Hepatocyte (in vitro differentiated cells): ENCODE data around the gene TCOF1. TPM values are rescaled to one million over a fixed set of nuclear protein-coding genes. Genes with fewer than 3 reads are reported as not detected.

Experiments
- DNase-seq: peaks from one replicate; pipeline ENCODE4 v3.0.0-alpha.2; 2016; ENCODE audit warnings: low spot score
- H2AFZ ChIP-seq: fragments of 200-600 bp; sonication (generic); 2 replicates; pipeline ENCODE4 v1.6.0; 2016; ENCODE audit warnings: antibody characterized with exemption, mild to moderate bottlenecking
- H3K27ac ChIP-seq: fragments of 200-600 bp; sonication (generic); 2 replicates; pipeline ENCODE4 v1.5.1; 2016; ENCODE audit warnings: mild to moderate bottlenecking
- H3K27me3 ChIP-seq: fragments of 200-600 bp; sonication (generic); 2 replicates; pipeline ENCODE4 v1.6.1; 2016
- H3K36me3 ChIP-seq: fragments of 200-600 bp; sonication (generic); replicated peaks from 2 replicates; pipeline ENCODE4 v1.5.1; 2016; ENCODE audit warnings: low read depth; ENCODE audit not compliant: insufficient read depth
- H3K4me1 ChIP-seq: fragments of 200-600 bp; sonication (generic); 2 replicates; pipeline ENCODE4 v1.5.1; 2016; ENCODE audit warnings: mild to moderate bottlenecking, moderate library complexity; ENCODE audit not compliant: insufficient read depth
- H3K4me2 ChIP-seq: fragments of 200-600 bp; sonication (generic); 2 replicates; pipeline ENCODE4 v1.6.0; 2016
- H3K4me3 ChIP-seq: fragments of 200-600 bp; sonication (generic); 2 replicates; pipeline ENCODE4 v1.5.1; 2016; ENCODE audit warnings: mild to moderate bottlenecking
- H3K79me2 ChIP-seq: fragments of 200-600 bp; sonication (generic); 2 replicates; pipeline ENCODE4 v1.6.0; 2017; ENCODE audit warnings: mild to moderate bottlenecking
- H3K9me2 ChIP-seq: fragments of 200-600 bp; sonication (generic); replicated peaks from 2 replicates; pipeline ENCODE4 v1.6.0; 2017; ENCODE audit warnings: mild to moderate bottlenecking; ENCODE audit not compliant: insufficient read depth
- H3K9me3 ChIP-seq: fragments of 200-600 bp; sonication (generic); 2 replicates; pipeline ENCODE4 v1.5.1; 2016; ENCODE audit warnings: low read depth, mild to moderate bottlenecking
- H4K20me1 ChIP-seq: fragments of 200-600 bp; sonication (generic); 2 replicates; pipeline ENCODE4 v1.6.0; 2016; ENCODE audit warnings: mild to moderate bottlenecking; ENCODE audit not compliant: insufficient read depth, poor library complexity, severe bottlenecking
- CTCF ChIP-seq: fragments of 200-600 bp; sonication (generic); IDR thresholded peaks from 2 replicates; pipeline ENCODE4 v1.5.1; 2016; ENCODE audit warnings: antibody characterized with exemption, mild to moderate bottlenecking; ENCODE audit not compliant: poor library complexity
- EZH2 ChIP-seq: fragments of 200-600 bp; sonication (generic); IDR thresholded peaks from 2 replicates; pipeline ENCODE4 v1.6.1; 2016; ENCODE audit warnings: antibody characterized with exemption, mild to moderate bottlenecking, borderline replicate concordance
- EZH2phosphoT487 ChIP-seq: fragments of 200-600 bp; sonication (generic); IDR thresholded peaks from one replicate; pipeline ENCODE4 v1.6.1; 2018; ENCODE audit warnings: antibody characterized with exemption, mild to moderate bottlenecking, low read depth, moderate library complexity; ENCODE audit not compliant: unreplicated experiment, severe bottlenecking
- WGBS: methylation state at CpG from one replicate; pipeline ENCODE4 v1.1.6; 2016; ENCODE audit warnings: low lambda C conversion rate; ENCODE audit errors: missing lambda C conversion rate; 5-methylcytosine and 5-hydroxymethylcytosine counted together
- polyA plus RNA-seq: library from polyadenylated mRNA; unstranded; fragments of >200 nt; fragmentation: Nextera tagmentation; extraction: Ambion mirVana; gene quantifications from 2 replicates; pipeline ENCODE4 v1.2.1, GENCODE V29; 2016
- total RNA-seq: library from RNA; depleted of rRNA; stranded (reverse); fragments of >200 nt; gene quantifications from 2 replicates; pipeline ENCODE4 v1.2.3, GENCODE V29; 2014

The TCOF1 gene
- total and polyA plus RNA-seq, 2 experiments from 2014 or later, result 19.9 to 24.0 TPM

- no peaks in the 10 kb centered on the region for H4K20me1 ChIP-seq
- no peak overlapping the region for H3K4me2 ChIP-seq
- TF ChIP-seq EZH2phosphoT487 (no peak), EZH2 (no peak), CTCF (no peak)
- H2AFZ ChIP-seq, result no peak overlapping the region
- H3K36me3 ChIP-seq, result no peaks in the 10 kb centered on the region
- H3K9me2 ChIP-seq, result no peaks in the 10 kb centered on the region
- WGBS, result 98% methylated on average over 12 of the region's 12 CpGs
- no peaks in the 10 kb centered on the region for H3K4me1 ChIP-seq
- no peaks in the 10 kb centered on the region for H3K27me3 ChIP-seq
- no peaks in the 10 kb centered on the region for H3K9me3 ChIP-seq
- H3K27ac ChIP-seq, result no peak overlapping the region
- no peak overlapping the region for H3K4me3 ChIP-seq
- DNase-seq, result no peak
- H3K79me2 ChIP-seq, result no peaks in the 10 kb centered on the region
These were observed 45.4 kb downstream of the TCOF1 start for GRCh38 chr5:150402901-150403342.

DNA sequence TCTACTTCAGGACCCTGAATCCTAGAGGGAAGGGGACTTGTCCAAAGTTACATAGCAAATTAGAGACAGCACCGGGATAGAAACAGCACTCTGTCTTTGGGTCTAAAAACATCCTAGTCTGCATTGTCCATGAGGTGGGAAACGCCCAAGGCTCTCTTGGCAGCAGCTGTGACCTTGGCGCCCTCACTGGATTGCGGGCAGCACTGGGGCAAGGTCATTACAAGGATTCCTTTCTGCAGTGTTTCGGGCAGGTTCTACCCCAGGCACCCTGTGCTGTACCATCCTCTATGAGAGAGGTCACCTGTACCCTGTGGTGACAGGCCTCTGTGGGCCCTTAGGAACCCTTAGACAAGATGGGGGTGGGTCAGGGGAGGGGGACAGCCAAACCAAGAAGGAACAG lies 46.6 kb downstream of the TCOF1 start:
- H3K27ac ChIP-seq, result no peak overlapping the region
- no peaks in the 10 kb centered on the region for H3K79me2 ChIP-seq
- no peak overlapping the region for H3K4me2 ChIP-seq
- no peaks in the 10 kb centered on the region for H3K27me3 ChIP-seq
- 87% methylated on average over 5 of the region's 5 CpGs for WGBS
- no peaks in the 10 kb centered on the region for H3K9me2 ChIP-seq
- H3K9me3 ChIP-seq, result no peaks in the 10 kb centered on the region
- H3K36me3 ChIP-seq, result no peaks in the 10 kb centered on the region
- no peak for DNase-seq
- TF ChIP-seq CTCF (no peak), EZH2phosphoT487 (no peak), EZH2 (no peak)
- no peaks in the 10 kb centered on the region for H4K20me1 ChIP-seq
- H2AFZ ChIP-seq, result no peak overlapping the region
- H3K4me1 ChIP-seq, result no peaks in the 10 kb centered on the region
- no peak overlapping the region for H3K4me3 ChIP-seq

- H3K36me3 ChIP-seq, result no peaks in the 10 kb centered on the region
- no peak overlapping the region for H2AFZ ChIP-seq
- H3K9me3 ChIP-seq, result no peaks in the 10 kb centered on the region
- no peak for DNase-seq
- TF ChIP-seq EZH2 (no peak), EZH2phosphoT487 (no peak), CTCF (no peak)
- no peak overlapping the region for H3K27ac ChIP-seq
- H3K27me3 ChIP-seq, result no peaks in the 10 kb centered on the region
- H3K79me2 ChIP-seq, result no peaks in the 10 kb centered on the region
- WGBS, result 94% methylated on average over 10 of the region's 10 CpGs
- H3K9me2 ChIP-seq, result no peaks in the 10 kb centered on the region
- H3K4me2 ChIP-seq, result no peak overlapping the region
- H3K4me3 ChIP-seq, result no peak overlapping the region
- H4K20me1 ChIP-seq, result no peaks in the 10 kb centered on the region
- no peaks in the 10 kb centered on the region for H3K4me1 ChIP-seq
These were observed 47.0 kb downstream of the TCOF1 start for GRCh38 chr5:150404535-150404934.
